ENCODE measurements around the gene FAM240B.
A peak's percentile ranks its signal among the peaks of the same experiment; 100 is the strongest.

Gene FAM240B

DNA sequence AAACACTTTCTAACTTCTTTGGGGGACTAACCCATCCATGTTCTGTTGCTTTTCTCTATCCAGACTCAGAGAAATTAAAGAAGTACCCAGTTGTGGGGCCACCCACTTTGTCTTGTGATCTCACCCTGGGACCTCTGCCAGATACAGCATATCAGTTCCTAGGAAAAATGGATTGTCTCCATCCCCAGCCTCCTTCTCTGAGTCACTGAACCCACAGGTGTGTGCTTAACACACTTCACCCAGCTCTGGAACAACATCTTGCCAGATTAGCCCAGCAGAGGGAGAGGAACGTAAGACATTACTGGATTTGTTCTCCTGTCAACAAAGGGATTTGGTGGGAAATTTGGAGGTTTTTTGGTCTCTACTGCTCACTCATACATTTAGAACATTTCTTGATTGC lies 19.2 kb downstream of the FAM240B start:
- no peak for DNase-seq (ENCODE audit: low read depth in 3 of 3)

DNA sequence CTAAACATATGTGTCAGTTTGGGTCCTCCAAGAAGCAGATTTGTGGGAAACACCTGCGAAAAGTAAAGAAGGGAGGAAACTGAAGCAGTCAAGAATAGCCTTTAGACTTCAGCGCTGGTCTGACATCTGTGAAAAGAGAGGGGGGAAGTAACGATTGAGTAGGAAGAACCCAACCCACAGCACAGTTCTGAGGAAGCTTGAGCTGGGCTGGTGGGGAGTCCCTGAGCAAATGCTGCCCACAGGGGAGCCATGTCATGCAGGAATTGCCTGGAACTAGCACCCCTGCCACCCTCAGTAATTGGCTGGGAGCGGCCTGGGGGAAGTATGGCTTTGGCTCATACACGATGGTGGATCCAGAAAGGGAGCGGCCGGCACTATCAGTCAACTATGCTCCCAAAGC lies 20.6 kb downstream of the FAM240B start:
- DNase-seq (ENCODE audit: low read depth in 3 of 3), result no peak

DNA sequence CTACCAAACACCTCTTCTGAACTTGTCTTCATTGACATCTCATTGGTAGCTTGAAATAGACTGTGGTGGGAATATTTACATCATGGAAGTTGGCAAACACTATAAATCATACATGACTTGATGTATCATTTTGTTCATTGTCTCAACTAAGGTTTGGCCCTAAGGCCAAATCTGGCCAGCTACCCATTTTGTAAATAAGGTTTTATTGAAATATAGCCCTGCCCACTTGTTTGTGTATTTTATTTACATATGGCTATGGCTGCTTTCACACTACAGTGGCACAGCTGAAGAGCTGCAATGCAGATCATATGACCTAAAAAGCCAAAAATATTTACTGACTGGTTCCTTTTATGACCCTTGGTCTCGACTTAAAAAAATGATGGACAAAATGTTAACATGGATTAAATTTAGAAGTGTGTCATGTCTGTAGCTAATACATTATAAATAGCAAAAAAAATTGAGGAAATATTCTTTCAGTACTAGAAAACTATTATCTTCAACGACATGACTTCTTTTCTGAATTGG lies 22.1 kb downstream of the FAM240B start:
- DNase-seq (ENCODE audit: low read depth in 3 of 3), result no peak

DNA sequence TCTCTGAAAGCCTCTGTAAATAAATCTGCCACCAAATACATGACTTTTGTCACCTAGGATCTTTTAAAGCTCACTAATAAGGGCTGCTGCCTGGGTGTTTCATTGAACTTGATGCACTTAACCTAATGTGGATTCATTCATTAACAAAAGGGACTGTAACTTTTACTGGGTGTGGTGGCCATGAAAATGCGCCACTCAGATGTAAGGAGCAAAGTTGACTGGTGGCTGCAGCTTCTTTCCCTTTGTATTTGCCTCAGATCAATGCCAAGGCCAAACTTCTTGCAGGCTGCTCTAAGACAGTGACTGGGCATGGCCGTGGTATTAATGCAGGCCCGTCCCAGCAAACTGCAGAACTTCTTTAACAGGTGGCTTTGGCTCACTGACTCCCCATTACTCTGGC lies 22.9 kb downstream of the FAM240B start:
- DNase-seq (ENCODE audit: low read depth in 3 of 3), result no peak

DNA sequence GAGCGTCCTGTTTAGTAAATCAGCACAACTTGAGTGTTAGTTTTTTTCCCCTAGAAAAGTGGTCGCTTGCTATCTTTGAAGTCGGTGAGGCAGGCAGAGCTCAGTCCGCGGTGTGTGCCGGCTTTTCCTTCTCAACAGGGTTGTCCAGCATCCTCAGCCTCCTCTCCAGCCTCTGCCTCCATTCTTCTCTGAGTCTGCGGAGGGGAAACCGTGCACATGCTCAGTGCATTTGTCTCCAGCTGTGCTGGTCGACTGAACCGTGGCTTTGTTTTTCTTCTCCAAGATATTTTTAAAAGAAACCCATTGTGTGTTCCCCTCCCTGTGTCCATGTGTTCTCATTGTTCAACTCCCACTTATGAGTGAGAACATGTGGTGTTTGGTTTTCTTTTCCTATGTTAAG lies 25.3 kb downstream of the FAM240B start:
- DNase-seq (ENCODE audit: low read depth in 3 of 3), result no peak

DNA sequence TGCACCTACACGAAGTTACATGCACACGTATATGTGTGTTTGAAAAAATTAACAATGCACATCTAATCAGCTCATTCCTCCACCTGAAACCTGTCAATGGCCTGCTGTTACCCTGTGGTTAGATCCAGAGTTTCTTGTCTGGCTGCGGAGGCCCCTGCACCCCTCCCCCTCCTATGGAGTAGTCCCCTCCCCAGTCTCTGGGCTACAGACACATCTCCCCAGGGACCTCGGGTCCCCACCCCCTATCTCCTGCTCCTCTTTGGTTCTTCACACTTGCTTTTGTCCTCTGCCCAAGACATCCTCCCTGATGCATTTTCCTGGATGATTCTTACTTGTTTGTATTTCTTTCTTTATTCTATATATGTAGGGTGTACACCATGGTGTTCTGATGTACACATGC lies 27.2 kb downstream of the FAM240B start:
- DNase-seq (ENCODE audit: low read depth in 3 of 3), result no peak

DNA sequence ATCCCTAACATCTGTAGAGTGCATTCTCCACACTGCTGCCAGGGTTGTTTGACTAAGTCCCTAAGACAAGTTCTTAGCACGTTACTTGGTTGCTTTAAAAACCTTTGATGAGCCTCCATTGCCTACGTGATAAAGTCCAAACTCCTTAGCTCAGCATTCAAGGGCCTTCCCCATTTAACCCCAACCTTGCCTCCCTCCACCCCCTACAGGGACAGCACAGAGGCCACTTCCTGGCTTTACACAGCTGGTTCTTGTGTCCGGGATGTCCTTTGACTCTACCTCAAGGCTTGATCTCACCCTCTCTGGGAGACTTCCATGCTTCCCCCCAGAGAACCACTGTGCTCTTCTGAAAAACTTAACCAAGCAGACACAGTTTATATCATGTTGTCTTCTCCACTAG lies 29.4 kb downstream of the FAM240B start:
- DNase-seq (ENCODE audit: low read depth in 3 of 3), result no peak

DNA sequence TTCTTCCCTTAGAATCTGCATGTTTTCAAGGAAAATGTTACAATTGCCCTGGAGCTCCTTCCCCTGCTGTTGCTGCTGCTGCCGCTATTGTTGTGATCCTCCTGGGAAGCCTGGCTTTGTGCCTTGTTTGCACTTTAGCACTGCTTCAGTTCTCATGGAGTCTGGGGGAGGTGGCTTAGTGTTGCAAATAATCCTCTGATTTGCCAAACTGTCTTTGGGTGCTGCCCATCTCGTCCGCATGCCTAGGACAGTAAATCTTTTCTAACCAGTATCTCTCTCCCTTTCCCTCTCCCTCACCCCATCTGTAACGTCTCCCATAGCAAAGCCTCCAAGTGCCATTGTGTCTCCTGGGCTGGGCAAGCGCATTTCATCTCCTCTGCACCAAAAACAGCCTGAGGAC lies 30.3 kb downstream of the FAM240B start:
- no peak for DNase-seq (ENCODE audit: low read depth in 3 of 3)

DNA sequence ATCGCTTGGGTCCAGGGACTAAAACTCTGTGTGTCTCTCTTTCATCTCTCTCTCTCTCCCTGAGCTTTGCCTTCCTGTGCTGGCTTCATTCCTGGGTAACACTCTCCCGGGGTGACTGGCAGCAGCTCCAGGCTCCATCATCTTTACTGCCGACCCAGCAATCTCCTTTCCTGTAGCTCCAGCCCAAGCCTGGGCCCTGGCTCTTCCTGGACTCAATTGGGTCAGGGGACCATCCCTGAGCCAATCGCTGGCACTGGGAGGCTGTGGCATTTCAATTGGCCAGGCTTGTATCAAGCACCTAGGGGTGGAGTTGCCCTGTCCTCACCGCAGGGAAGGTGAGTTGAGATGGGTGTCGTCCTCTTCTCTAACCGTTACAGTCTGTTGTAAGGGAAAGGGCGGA lies 31.9 kb downstream of the FAM240B start:
- no peak for DNase-seq (ENCODE audit: low read depth in 3 of 3)

DNA sequence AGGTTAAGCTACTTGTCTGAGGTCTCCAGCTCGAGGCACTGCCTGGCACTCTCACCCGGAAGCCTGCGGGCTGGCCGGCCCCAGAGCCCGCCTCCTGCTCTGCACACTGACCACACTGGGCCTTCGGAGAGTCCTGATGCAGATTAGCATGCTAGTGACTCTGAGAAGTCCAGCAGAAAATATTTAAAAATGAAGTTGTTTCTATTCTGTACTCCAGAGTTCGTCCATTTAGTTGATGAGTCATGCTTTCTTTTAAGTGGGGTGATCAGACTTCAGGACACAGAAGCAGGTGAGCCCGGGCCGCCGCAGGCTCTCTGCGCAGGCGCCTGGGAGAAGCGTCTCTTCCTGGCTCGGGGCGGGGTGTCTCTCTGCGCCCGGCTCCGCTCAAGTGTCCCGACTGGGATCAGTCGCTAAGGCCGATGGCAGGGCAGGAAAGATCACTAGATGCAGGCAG lies 32.5 kb downstream of the FAM240B start:
- peak in 2 of 3 experiments; percentile 8 to 50 for DNase-seq (ENCODE audit: low read depth in 3 of 3)

DNA sequence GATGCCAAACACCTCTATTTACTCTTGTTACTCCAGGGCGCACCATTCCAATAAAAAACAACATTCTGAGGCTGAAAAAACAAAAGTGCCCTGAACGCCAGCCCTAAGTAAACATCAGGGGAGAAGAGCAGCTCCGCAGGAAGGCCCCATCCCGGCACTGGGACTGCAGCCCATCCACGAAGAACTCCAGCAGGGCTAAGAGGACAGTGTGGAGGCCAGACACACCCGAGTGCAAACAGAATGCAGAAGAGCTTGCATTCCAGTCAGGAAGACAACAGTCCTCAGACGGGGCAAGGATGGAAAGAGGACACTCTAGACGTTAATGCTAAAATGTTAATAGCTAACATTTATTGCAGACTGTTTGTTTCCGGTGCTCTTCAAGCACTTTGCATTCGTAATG lies 33.0 kb downstream of the FAM240B start:
- DNase-seq (ENCODE audit: low read depth in 3 of 3), result no peak

DNA sequence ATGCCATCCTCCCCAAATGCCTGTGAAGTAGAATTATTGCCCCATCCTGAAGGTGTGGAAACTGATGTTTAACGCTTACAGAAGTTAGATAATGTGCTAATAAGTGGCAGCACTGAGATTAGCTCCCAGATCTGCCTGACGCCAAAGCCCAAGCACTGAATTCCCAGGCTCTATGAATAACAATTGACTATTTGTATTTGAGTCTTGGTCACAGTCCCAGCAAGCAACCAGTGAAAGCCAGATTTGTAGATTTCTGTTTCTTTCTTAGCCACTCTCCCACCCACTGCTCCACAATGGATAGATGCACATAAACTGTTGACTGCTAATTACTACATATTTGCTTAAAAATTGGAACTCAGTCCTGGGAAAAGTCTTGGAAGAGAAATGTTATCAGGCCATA lies 34.4 kb downstream of the FAM240B start:
- no peak for DNase-seq (ENCODE audit: low read depth in 3 of 3)

DNA sequence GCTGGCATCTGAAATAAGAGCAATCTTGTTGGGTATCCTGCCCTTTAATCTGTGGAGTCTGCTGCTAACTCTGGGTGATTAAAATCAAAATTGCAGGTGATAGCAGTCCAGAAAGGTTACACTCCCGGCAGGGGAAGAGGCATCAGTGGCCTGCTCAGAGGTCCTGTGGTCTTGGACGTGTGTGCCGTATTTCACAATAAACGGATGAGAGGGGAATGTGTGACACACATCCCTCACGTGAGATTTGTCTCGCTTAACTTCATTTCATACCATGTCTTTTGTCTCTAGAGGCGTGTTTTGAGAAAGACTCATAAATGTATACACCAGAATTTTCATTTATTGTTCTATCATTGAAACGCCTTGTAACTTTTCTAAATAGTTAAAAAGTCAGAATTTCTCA lies 36.6 kb downstream of the FAM240B start:
- DNase-seq (ENCODE audit: low read depth in 3 of 3), result no peak

DNA sequence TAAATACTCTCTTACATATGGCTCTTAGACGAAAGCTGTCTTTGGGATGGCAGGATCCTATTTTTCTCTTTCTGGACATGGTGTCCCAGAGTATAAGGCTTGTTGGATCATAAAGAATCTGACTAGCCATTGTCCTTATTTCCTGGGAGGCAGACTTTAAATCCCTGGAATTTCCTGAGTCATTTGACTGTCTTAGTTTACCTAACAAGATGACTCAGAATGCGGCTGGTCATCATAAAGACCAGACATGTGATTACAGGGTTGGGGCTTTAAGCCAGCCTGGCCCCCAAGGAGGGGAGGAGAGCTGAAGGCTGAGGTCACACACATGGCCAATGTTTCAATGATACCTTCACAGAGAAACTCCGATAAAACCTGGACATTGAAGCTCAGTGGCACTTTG lies 37.2 kb downstream of the FAM240B start:
- no peak for DNase-seq (ENCODE audit: low read depth in 3 of 3)

DNA sequence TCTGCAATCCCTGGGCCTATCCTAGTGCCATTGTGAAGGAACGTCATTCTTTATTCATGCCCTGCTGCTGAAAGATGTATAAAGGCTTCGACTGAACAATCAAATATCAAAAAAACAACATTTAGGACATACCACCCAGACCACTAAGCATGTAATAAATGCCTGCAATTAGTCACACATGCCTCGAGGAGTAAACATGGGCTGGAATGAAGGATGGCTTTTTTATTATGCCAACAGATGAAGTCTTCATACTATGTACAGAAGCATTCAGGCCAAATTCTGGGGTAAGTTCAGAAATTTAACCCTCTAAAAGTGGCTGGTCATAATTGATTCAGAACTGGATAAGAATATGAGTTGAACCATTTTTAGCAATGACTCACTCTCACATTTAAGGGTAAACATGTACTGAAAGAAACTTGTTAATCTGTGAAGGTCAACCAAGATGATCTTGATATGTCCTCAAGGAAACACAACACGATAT lies 38.1 kb downstream of the FAM240B start:
- no peak for DNase-seq (ENCODE audit: low read depth in 3 of 3)

DNA sequence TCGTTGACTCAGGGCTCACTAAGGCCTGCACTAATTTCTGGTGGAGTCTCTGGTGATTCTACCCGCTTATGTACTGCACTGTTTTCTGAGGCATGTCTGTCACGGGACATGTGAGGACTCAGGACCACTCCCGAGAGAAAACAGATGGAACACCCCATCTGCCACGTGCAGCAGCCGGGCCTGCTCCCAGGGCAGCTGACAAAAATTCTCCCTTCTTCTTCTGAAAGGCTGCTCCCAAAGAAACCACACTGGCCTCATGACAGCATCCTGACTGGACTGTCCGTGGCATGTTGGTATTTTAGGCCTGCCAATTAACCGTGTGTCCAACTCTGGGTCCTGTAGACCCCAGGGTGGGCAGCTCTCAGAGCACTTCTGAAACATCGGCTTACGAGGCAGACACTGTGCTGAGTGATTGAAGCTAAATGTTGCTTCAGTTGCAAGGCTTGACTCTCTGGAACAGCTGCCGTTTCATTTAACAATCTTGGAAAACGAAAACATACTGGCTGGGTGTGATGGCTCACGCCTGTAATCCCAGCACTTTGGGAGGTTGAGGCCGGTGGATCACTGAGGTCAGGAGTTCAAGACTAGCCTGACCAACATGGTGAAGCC lies 39.0 kb downstream of the FAM240B start:
- DNase-seq (ENCODE audit: low read depth in 3 of 3), result no peak

DNA sequence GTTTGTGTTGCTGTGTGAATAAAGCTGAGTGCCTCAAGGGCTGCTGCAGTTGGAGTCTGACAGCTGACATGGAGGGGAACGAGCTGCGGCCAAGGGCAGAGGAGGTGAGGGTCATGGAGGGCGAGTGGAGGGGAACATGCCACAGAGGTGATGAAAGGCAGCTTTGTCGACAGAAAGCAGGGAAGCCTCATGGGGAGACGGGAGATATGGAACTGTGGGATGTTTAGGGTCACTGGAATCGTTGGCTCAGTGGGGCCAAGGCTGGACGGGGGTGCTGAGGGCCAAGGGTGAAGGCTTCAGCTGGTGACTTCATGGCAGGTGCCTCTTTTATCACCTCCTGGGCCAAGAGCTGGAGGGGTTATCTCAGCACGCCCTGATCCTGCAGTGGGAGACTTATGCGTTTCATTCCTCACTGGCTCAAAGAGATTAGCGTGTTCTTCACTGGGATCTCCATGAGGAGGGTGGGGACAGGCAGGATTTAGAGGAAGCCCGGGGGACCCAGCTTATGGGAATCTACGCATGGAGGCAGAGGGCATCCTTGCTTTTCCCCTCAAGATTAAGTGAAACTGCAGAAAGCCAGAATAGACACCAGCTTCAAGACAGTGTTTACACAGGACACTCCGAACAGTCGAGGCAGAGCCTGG lies 42.2 kb downstream of the FAM240B start:
- DNase-seq (ENCODE audit: low read depth in 3 of 3), result no peak

DNA sequence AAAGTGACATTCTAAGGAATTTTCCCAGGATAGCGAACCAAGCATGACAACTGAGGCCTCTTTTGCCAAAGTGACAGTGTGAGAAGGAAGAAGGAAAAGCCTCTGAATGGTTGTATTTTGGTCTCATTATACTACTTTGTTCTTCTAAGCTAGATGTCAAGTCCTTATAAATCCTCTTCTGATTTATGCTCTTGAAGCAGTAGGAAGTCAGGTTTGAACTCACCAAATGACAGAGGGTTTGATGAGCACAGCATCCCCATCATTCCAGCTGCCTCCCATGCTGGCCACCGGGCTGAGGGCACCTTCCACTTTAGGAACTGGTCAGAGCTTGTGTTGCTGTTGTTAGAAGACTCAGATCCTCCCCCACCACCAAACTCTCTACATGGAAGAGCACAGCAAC lies 44.1 kb downstream of the FAM240B start:
- DNase-seq (ENCODE audit: low read depth in 3 of 3), result no peak

DNA sequence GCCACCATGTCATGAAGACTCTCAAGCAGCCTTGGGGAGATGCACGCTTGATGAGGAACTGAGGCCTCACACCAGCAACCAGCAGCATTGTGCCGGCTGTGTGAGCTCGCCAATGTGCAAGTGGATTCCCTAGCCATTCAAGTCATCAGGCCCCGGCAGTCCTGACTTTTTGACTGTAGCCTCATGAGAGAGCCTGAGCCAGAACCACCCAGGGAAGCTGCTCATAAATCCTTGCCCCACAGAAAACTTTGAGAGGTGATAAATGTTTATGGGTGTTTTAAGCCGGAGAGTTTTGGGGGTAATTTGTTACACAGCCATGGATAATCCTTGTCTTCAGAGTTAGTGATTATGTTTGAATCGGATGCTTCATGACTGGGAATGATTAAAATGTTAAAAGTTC lies 44.7 kb downstream of the FAM240B start:
- no peak for DNase-seq (ENCODE audit: low read depth in 3 of 3)

DNA sequence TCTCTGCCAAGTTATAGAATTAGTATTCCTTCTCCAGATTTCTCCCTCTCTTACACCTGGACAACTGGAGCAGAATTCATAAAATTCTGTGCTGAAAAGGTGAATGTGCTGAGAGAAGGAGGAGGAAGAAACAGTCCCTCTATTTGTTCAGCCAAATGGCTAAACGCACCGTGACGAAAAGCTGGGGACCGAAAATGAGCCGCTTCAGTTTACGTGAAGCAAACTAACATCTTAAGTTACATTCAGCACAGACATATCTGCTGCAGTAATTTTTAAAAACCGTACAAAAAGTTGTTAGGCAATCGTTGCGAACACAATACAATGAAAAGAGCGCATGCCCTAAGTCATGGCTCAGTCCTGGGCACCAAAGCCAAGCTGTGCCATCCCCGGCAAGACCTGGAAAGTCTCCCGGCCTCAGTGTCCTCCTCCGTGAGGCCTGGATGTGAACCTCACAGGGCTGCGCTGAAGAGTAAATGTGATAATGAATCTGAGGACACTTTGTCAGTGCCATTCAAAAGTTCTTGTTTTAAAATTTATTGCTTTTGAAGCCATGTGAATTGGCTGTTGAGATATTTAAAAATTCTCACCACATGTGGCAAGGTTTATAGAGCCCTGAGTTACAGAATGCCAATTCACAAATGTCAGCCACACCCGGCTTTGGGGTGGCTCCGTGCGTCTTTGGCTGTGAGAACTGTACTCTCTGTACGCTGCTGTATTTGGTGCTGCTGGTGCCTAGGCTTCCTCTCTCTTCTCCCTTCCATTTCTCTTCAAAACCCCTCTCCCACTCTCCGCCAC lies 46.3 kb downstream of the FAM240B start:
- DNase-seq (ENCODE audit: low read depth in 3 of 3), result no peak

DNA sequence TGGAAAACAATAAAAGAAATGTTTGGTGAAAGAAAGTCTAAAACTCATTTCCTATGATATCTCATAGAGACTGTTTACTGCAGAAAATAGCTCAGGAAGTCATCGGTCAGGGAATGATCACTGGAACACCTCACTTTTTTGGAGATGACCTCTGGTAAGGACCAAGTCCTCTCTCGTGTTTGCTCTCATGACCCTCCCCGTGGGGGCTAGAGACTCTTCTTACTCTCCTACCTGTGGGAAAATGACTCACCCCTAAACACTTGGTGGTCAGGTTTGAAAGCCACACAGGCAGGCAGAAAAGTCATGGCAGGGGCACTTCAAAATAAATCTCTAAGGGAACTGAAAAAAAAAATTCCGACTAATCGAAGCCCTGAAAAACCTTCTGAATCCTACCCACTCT lies 48.2 kb downstream of the FAM240B start:
- DNase-seq (ENCODE audit: low read depth in 3 of 3), result no peak

DNA sequence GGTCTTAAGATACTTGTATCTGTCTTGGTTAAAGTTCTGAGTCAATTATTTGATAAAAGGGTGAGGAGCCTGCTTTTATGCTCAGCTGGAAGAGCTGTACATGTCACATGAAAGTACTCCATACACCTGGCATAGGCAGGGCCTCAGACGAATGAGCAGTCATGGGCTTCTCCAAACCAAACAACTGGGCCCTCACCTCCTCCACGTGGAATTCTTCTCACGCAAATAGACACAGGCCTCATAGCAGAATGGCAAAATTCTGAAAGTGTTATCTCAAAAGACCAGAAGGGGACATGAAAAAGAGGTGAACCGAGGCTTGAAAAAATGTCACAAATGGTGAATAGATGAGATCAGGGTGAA lies 48.6 kb downstream of the FAM240B start:
- no peak for DNase-seq (ENCODE audit: low read depth in 3 of 3)
